ENCODE measurements around the gene SHISAL2A. TPM values are rescaled to one million over a fixed set of nuclear protein-coding genes. Genes with fewer than 3 reads are reported as not detected.

Gene SHISAL2A
- total and polyA plus RNA-seq, 2 of the 8 experiments (the other 6 are each of a cell fraction or from before 2014, with no cell fraction given), result 0.74 to 2.1 TPM

DNA sequence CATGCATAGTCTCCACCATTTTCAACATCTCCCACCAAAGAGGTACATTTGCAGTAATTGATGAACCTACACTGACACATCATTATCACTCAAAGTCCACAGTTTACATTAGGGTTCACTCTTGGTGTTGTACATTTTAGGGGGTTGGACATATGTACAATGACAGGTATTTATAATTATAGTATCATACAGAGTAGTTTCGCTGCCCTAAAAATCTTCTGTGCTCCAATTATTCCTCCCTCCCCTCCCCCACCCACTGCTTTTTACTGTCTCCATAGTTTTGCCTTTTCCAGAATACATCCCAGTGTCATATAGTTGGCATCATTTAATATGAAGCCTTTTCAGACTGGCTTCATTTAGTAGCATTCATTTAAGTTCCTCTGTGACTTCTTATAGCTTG lies 51.6 kb downstream of the SHISAL2A start:
- H3K4ac ChIP-seq (replicated peaks; ENCODE audit: insufficient read length, low read depth, low read length), result no peak overlapping the region
- ChIA-PET CTCF (ENCODE audit: partially characterized antibody) (interaction anchor here (0.9 to 2.2 kb wide), 4 partner anchors 8 to 237 kb away, joined by 3 to 7 read pairs (median 3); partner anchors contain the start of gene ECHDC2), POLR2A (ENCODE audit: partially characterized antibody) (interaction anchor here (0.7 to 1.0 kb wide), 2 partner anchors 11 to 51 kb away, joined by 3 read pairs; no protein-coding TSS in a partner anchor)
- H2AK5ac ChIP-seq (ENCODE audit: low read depth, low read length), result no peak overlapping the region
- no peak overlapping the region for H3K23ac ChIP-seq (ENCODE audit: insufficient read length)
- H3K23me2 ChIP-seq (ENCODE audit: low read depth, low read length), result no peaks in the 10 kb centered on the region; the same call in 1 of the 2 replicates
- no peak overlapping the region for H2BK12ac ChIP-seq (ENCODE audit: low read depth, low read length)
- DNase-seq (ENCODE audit: low read depth in 1 of 2, low spot score in 2 of 2) (no peak), FAIRE-seq (no peak)
- H3K4me2 ChIP-seq (ENCODE audit: insufficient read depth in 1 of 2, low read depth in 2 of 2, low read length in 2 of 2), result no peak overlapping the region
- peaks cover 4 to 29% (median 14%) of the 10 kb centered on the region in 4 experiments; a peak in 5 of 8 replicates for H3K36me3 ChIP-seq (ENCODE audit: control insufficient read depth in 2 of 4, insufficient read depth in 4 of 4, low read length in 3 of 4)
- no peak overlapping the region for H2BK20ac ChIP-seq (ENCODE audit: low read length)
- WGBS, 2 experiments (ENCODE audit: extremely low coverage in 1 of 2, insufficient coverage in 1 of 2, insufficient read length in 1 of 2, insufficient replicate concordance in 2 of 2, low coverage in 1 of 2, low lambda C conversion rate in 2 of 2, missing lambda C conversion rate in 1 of 2), result 81% methylated on average over 1 of the region's 1 CpG; no CpG with 5 or more reads in 1 of the 2 experiments
- H3K79me1 ChIP-seq (ENCODE audit: low read depth, low read length), result no peaks in the 10 kb centered on the region
- H3K27me3 ChIP-seq (replicated peaks in 1 of 4; ENCODE audit: control insufficient read depth in 3 of 4, extremely low read depth in 1 of 4, insufficient read depth in 3 of 4, low read length in 3 of 4), result no peaks in the 10 kb centered on the region
- H3K4me1 ChIP-seq (replicated peaks in 1 of 4; ENCODE audit: control insufficient read depth in 3 of 4, insufficient read depth in 4 of 4, low read length in 3 of 4), result peaks cover 0 to 3% (median 0%) of the 10 kb centered on the region in 4 experiments; a peak in 2 of 7 replicates
- H3K79me2 ChIP-seq (ENCODE audit: control insufficient read depth in 1 of 2, insufficient read depth in 2 of 2, low read length in 2 of 2), result peaks cover 0 to 2% of the 10 kb centered on the region in 2 experiments; a peak in 2 of 4 replicates
- H4K20me1 ChIP-seq (replicated peaks in 1 of 2; ENCODE audit: control insufficient read depth in 1 of 2, insufficient read depth in 2 of 2, low read length in 2 of 2), result peaks cover 4 to 11% of the 10 kb centered on the region in 2 experiments
- H4K91ac ChIP-seq (replicated peaks; ENCODE audit: insufficient read length, low read length), result no peak overlapping the region
- H3K27ac ChIP-seq (ENCODE audit: low read depth, low read length), result no peak overlapping the region
- H3K9me3 ChIP-seq (ENCODE audit: insufficient read depth in 2 of 2, low read depth in 1 of 2, low read length in 1 of 2), result no peaks in the 10 kb centered on the region
- no peak overlapping the region for H4K8ac ChIP-seq (ENCODE audit: extremely low read depth, insufficient read depth, low read length)
- no peak overlapping the region for H3K9ac ChIP-seq (replicated peaks in 1 of 4; ENCODE audit: extremely low read depth in 1 of 4, low read depth in 3 of 4, low read length in 3 of 4)
- H2AFZ ChIP-seq (ENCODE audit: low read length), result no peak overlapping the region
- no peak overlapping the region for H2BK15ac ChIP-seq (ENCODE audit: low read length)
- H3K56ac ChIP-seq (replicated peaks; ENCODE audit: insufficient read length, low read depth, low read length), result no peak overlapping the region
- no peak overlapping the region for H4K5ac ChIP-seq (ENCODE audit: insufficient read length, low read depth, low read length)
- H2BK120ac ChIP-seq (replicated peaks; ENCODE audit: low read depth, low read length), result no peak overlapping the region
- no peak overlapping the region for H2BK5ac ChIP-seq (ENCODE audit: low read depth, low read length)
- no peak overlapping the region for H3K4me3 ChIP-seq (ENCODE audit: extremely low read depth in 1 of 4, insufficient read depth in 2 of 4, low read depth in 3 of 4, low read length in 4 of 4)
- no peak overlapping the region for H3K18ac ChIP-seq (ENCODE audit: extremely low read depth, low read length)
- no peak overlapping the region for H3K14ac ChIP-seq (ENCODE audit: insufficient read length)
- no peak for TF ChIP-seq SUZ12 (IDR thresholded peaks at IDR 0.05; ENCODE audit: low read length)
- TF ChIP-seq TAF7 (optimal IDR thresholded peaks at IDR 0.05; ENCODE audit: borderline replicate concordance, low read depth, low read length), result no peak
- no peak for TF ChIP-seq NRF1 (IDR thresholded peaks at IDR 0.05; ENCODE audit: low read depth, low read length)
- TF ChIP-seq HDAC2 (IDR thresholded peaks at IDR 0.05; ENCODE audit: borderline replicate concordance in 1 of 2, low read depth in 2 of 2, low read length in 2 of 2), result no peak
- TF ChIP-seq, protein P1, sequence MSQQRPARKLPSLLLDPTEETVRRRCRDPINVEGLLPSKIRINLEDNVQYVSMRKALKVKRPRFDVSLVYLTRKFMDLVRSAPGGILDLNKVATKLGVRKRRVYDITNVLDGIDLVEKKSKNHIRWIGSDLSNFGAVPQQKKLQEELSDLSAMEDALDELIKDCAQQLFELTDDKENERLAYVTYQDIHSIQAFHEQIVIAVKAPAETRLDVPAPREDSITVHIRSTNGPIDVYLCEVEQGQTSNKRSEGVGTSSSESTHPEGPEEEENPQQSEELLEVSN (IDR thresholded peaks at IDR 0.05), result no peak
- TF ChIP-seq EP300 (IDR thresholded peaks at IDR 0.05; ENCODE audit: borderline replicate concordance in 1 of 2, low read depth in 2 of 2, low read length in 2 of 2), result no peak
- no peak for TF ChIP-seq POU5F1 (IDR thresholded peaks at IDR 0.05; ENCODE audit: low read depth, low read length)
- TF ChIP-seq RFX5 (IDR thresholded peaks at IDR 0.05; ENCODE audit: borderline replicate concordance, low read depth, low read length), result no peak
- TF ChIP-seq RBBP5 (IDR thresholded peaks at IDR 0.05; ENCODE audit: borderline replicate concordance, low read depth, low read length), result no peak
- no peak for TF ChIP-seq KDM1A (IDR thresholded peaks at IDR 0.05; ENCODE audit: borderline replicate concordance, low read length)
- no peak for TF ChIP-seq KDM4A (IDR thresholded peaks at IDR 0.05; ENCODE audit: low read depth, low read length, severe bottlenecking)

Data from H1 (cell line).